Liver (tissue), 9 donors: ENCODE measurements around the gene EHD1. TPM values are rescaled to one million over a fixed set of nuclear protein-coding genes. Genes with fewer than 3 reads are reported as not detected.

Experiments used
- DNase-seq: peaks from one replicate; pipeline ENCODE4 v3.0.0-alpha.2; 2017; ENCODE audit warnings: low spot score
- H3K27ac ChIP-seq, 2 donors: one replicate each; pipeline ENCODE4 v1.7.0; 2013; ENCODE audit warnings: inconsistent platforms in 2 of 2, low read length in 2 of 2, control low read depth in 1 of 2, low read depth in 1 of 2, mild to moderate bottlenecking in 1 of 2
- H3K27me3 ChIP-seq, 4 donors: one replicate each; pipeline versions ENCODE4 v1.6.1 to v1.7.0; 2013; ENCODE audit warnings: low read length in 3 of 4, inconsistent platforms in 1 of 4, mild to moderate bottlenecking in 1 of 4, moderate library complexity in 1 of 4; ENCODE audit not compliant: control insufficient read depth in 4 of 4, insufficient read depth in 4 of 4
- H3K36me3 ChIP-seq, 4 donors: one replicate each; pipeline versions ENCODE4 v1.6.1 to v1.7.0; 2013; ENCODE audit warnings: low read length in 3 of 4, mild to moderate bottlenecking in 3 of 4, low read depth in 1 of 4, moderate library complexity in 1 of 4; ENCODE audit not compliant: control insufficient read depth in 4 of 4, insufficient read depth in 3 of 4
- H3K4me1 ChIP-seq, 4 donors: one replicate each; pipeline versions ENCODE4 v1.6.1 to v1.7.0; 2013; ENCODE audit warnings: low read length in 3 of 4, mild to moderate bottlenecking in 3 of 4, moderate library complexity in 1 of 4; ENCODE audit not compliant: control insufficient read depth in 4 of 4, insufficient read depth in 4 of 4
- H3K4me3 ChIP-seq, 3 donors: one replicate each; pipeline versions ENCODE4 v1.6.1 to v1.7.0; 2013; ENCODE audit warnings: low read length in 3 of 3, control low read depth in 1 of 3, low read depth in 1 of 3, mild to moderate bottlenecking in 1 of 3
- H3K9ac ChIP-seq, 2 donors: one replicate each; pipeline ENCODE4 v1.7.0; 2013; ENCODE audit warnings: low read length in 2 of 2, mild to moderate bottlenecking in 2 of 2, moderate library complexity in 2 of 2, control low read depth in 1 of 2, low read depth in 1 of 2
- H3K9me3 ChIP-seq, 4 donors: one replicate each; pipeline versions ENCODE4 v1.6.1 to v1.7.0; 2013; ENCODE audit warnings: low read length in 3 of 4; ENCODE audit not compliant: control insufficient read depth in 4 of 4
- CTCF ChIP-seq: fragments of 150-350 bp; IDR thresholded peaks from 2 replicates; pipeline ENCODE4 v1.5.1; 2017; ENCODE audit warnings: improper control_type of control experiment, low read depth, low read length; ENCODE audit not compliant: missing input control
- FOXA1 ChIP-seq: IDR thresholded peaks from 2 replicates; pipeline ENCODE4 v1.6.1; 2016; ENCODE audit warnings: antibody characterized with exemption
- GABPA ChIP-seq, 2 donors: IDR thresholded peaks in 1 of 2; conservative IDR thresholded peaks in 1 of 2; 2 replicates each; pipeline ENCODE4 v1.6.1; 2016; ENCODE audit warnings: antibody characterized with exemption in 2 of 2, mild to moderate bottlenecking in 1 of 2, moderate library complexity in 1 of 2
- HNF4A ChIP-seq, 2 donors: conservative IDR thresholded peaks; 2 replicates each; pipeline ENCODE4 v1.6.1; 2016; ENCODE audit warnings: antibody characterized with exemption in 2 of 2, mild to moderate bottlenecking in 2 of 2
- HNF4G ChIP-seq: IDR thresholded peaks from 2 replicates; pipeline ENCODE4 v1.6.1; 2016; ENCODE audit warnings: antibody characterized with exemption
- JUND ChIP-seq, 2 donors: IDR thresholded peaks; 2 replicates each; pipeline ENCODE4 v1.6.1; 2016; ENCODE audit warnings: antibody characterized with exemption in 2 of 2
- MAX ChIP-seq: IDR thresholded peaks from 2 replicates; pipeline ENCODE4 v1.6.1; 2016; ENCODE audit warnings: antibody characterized with exemption
- RXRA ChIP-seq, 2 donors: IDR thresholded peaks; 2 replicates each; pipeline ENCODE4 v1.6.1; 2017 to 2018; ENCODE audit warnings: antibody characterized with exemption in 2 of 2, mild to moderate bottlenecking in 1 of 2
- SP1 ChIP-seq: IDR thresholded peaks from 2 replicates; pipeline ENCODE4 v1.6.1; 2018; ENCODE audit warnings: antibody characterized with exemption, mild to moderate bottlenecking
- TAF1 ChIP-seq: conservative IDR thresholded peaks from 2 replicates; pipeline ENCODE4 v1.6.1; 2016; ENCODE audit warnings: antibody characterized with exemption, mild to moderate bottlenecking
- WGBS: extraction: QIAGEN DNeasy Blood & Tissue Kit; methylation state at CpG from one replicate; pipeline ENCODE4 v1.1.7; 2013; 5-methylcytosine and 5-hydroxymethylcytosine counted together
- polyA plus RNA-seq, 2 donors: library from polyadenylated mRNA; stranded (reverse) in 1 of 2; unstranded in 1 of 2; fragments of 200-250 nt in 1 of 2; fragments of >200 nt in 1 of 2; fragmentation: Nextera tagmentation in 1 of 2; extraction: Ambion mirVana in 1 of 2; gene quantifications; one replicate each; pipeline versions ENCODE4 v1.2.1 to v1.2.3, GENCODE V29; 2013 to 2015
- total RNA-seq, 2 donors: library from RNA; depleted of rRNA; stranded (reverse); fragments of >200 nt; gene quantifications; one replicate each; pipeline ENCODE4 v1.2.3, GENCODE V29; 2014
- donor health status: healthy.
- donor health status: healthy.
- donor health status: healthy.
- donor health status: healthy.
- donor health status: healthy.

EHD1 gene
- total and polyA plus RNA-seq, 4 donors: 8.3 to 36.4 (median 19.2) TPM

GRCh38 chr11:64839335-64839734 lies 39.1 kb downstream of the EHD1 start:
- no peak for DNase-seq
- Histone ChIP-seq H3K9me3 (no peaks in the 10 kb centered on the region), H3K27ac (no peak overlapping the region), H3K4me1 (peaks cover 0 to 5% (median 3%) of the 10 kb centered on the region in 4 donors), H3K27me3 (no peaks in the 10 kb centered on the region), H3K9ac (no peak overlapping the region), H3K4me3 (no peak overlapping the region), H3K36me3 (no peaks in the 10 kb centered on the region)
- 92% methylated on average over 13 of the region's 13 CpGs for WGBS
- TF ChIP-seq MAX: no peak
- TF ChIP-seq CTCF: no peak
- no peak for TF ChIP-seq SP1
- TF ChIP-seq HNF4A (conservative IDR thresholded peaks at IDR 0.05): no peak
- no peak for TF ChIP-seq JUND (IDR thresholded peaks at IDR 0.05)
- TF ChIP-seq TAF1: no peak

- 96% methylated on average over 28 of the region's 28 CpGs for WGBS
- no peaks in the 10 kb centered on the region for H3K27me3 ChIP-seq
- H3K9ac ChIP-seq: no peak overlapping the region
- H3K4me3 ChIP-seq: no peak overlapping the region
- no peaks in the 10 kb centered on the region for H3K9me3 ChIP-seq
- no peaks in the 10 kb centered on the region for H3K4me1 ChIP-seq
- no peak for DNase-seq
- no peaks in the 10 kb centered on the region for H3K36me3 ChIP-seq
- no peak overlapping the region for H3K27ac ChIP-seq
- TF ChIP-seq GABPA (IDR thresholded peaks at IDR 0.05 in 1 of 2, conservative IDR thresholded peaks at IDR 0.05 in 1 of 2): no peak
- TF ChIP-seq CTCF: no peak
- TF ChIP-seq FOXA1: no peak
- TF ChIP-seq JUND (IDR thresholded peaks at IDR 0.05): no peak
- no peak for TF ChIP-seq HNF4A (conservative IDR thresholded peaks at IDR 0.05)
- no peak for TF ChIP-seq SP1
- no peak for TF ChIP-seq RXRA (IDR thresholded peaks at IDR 0.05)
- TF ChIP-seq HNF4G: no peak
These were observed 39.7 kb downstream of the EHD1 start for GRCh38 chr11:64838600-64839334.

- TF ChIP-seq MAX (no peak), JUND (IDR thresholded peaks at IDR 0.05) (no peak)
- H3K27ac ChIP-seq: no peak overlapping the region
- no peak overlapping the region for H3K4me3 ChIP-seq
- 97% methylated on average over 10 of the region's 10 CpGs for WGBS
- no peaks in the 10 kb centered on the region for H3K9me3 ChIP-seq
- H3K9ac ChIP-seq: no peak overlapping the region
- no peaks in the 10 kb centered on the region for H3K36me3 ChIP-seq
- DNase-seq: no peak
- H3K4me1 ChIP-seq: no peaks in the 10 kb centered on the region
- H3K27me3 ChIP-seq: no peaks in the 10 kb centered on the region
These were observed 40.5 kb downstream of the EHD1 start for GRCh38 chr11:64837887-64838351.
